HG03045 (cell line): Measurements from ENCODE around the gene IP6K3.

Experiments used
- ATAC-seq: cut with Tn5 transposase; IDR thresholded peaks from one replicate; pipeline ENCODE4 v1.9.1; 2021; ENCODE audit warnings: mild to moderate bottlenecking, moderate library complexity; ENCODE audit not compliant: unreplicated experiment

The IP6K3 gene

DNA sequence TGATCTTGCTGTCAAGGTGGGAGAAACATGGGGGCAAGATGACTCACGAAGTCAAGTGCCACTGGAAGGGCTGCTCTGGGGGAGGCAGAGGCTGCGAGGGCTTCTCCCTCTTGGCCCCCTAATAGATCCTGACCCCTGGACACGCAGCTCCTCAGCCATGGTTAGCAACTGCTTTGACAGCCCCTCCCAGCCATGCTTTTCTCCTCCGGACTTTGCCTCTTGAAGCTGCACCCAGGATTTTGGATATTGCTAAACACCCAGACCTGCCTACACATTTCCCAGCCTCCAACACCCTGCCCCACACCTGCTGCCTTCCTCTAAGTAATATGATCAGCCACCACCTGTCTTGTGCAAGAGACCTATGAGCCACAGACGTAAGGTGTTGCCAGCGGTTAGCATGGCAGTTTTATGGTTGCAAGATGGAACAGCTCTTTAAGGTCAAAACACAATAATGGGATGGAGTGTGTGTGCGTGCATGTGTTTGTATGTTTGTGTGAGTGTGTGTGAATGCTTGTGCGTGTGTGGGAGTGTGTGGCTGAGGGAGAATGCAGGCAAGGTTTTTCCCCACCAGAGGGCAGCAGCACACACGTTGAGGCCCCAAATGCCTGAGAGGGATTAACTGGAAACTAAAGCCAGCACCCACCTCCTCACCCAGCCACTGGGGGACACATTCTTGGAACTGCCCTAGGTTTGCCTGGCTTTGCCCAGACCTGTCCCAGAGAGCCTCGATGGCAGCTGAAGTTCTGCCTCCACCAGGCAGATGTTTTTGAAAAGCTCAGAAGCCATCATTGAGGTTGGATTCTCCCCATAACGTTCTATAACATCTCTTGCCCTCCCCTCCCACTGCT lies 2.5 kb downstream of the IP6K3 start:
- no peak for ATAC-seq

DNA sequence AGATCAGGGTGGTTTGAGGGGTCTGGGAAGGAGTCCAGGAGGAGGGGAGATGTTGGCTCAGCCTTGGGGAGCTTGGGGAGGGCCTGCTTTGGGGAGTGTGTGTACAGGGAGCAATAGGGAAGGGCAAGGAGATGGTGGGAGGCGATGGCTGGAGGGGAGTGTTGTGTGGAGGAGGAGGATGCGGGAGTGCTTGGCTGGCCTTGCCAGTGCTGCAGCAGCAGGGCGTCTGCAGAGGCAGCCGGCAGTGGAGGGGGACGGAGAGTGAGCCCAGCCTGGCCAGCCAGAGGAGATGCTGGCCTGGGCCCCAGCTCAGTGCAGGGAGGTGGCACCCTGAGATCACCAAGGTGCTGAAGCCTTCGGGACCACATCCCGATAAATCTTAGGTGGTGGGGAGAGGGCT lies 3.9 kb downstream of the IP6K3 start:
- ATAC-seq = no peak

DNA sequence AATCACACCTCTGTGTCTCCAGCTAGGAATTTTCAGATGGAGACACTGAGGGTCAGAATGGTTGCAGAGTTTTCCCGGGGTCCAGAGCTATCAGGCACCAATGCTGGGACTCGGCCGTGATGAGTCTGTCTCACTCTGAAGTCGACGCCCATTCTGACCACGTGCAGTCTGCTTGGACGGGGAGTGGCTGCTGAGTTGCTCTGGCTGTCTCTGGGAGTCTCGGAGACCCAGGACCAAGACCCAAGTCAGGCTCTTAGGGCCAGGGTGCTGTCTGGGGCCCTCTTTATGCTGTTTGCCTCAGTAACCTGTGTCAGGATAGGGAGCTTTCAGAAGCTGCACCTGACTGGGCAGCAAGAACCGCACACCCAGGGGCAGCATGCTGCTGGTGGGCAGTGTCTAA lies 4.6 kb downstream of the IP6K3 start:
- ATAC-seq = no peak

DNA sequence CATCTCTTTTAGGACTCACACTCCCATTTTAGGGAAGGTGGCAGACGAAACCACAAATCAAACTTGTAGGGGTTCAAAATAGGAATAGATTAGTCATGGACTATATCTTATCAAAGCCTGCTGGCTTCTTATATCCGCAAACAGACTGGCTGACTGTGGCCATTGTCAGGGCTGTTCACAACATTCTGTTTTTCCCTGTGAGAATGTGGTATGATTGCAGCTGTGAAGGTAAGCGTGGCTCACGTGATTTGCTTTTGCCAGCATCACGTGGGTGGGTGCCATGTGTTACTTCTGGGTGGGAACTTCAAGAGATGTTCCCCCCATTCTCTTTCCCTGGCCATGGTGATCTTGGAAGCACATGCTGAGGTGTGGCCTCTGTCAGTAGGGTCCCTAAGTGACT lies 5.9 kb downstream of the IP6K3 start:
- no peak for ATAC-seq

DNA sequence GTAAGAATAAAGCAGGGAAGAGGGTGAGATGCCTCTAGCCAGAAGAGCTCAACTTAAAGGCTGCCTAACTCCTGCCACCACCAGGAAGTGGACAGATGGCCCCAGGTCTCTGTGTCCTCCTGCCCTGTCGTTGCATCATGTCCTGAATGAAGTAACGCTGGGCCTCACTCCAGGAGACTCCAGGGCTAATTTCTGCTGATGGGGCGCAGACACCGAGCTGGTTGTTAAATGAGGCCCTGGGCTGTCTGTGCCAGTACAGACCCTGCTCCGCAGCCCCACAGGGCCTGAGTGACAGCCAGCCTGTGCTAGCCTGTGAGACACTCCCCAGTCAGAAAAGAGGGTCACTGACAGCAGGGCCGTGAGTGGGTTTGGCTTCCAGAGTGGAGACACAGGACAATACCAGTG lies 6.5 kb downstream of the IP6K3 start:
- no peak for ATAC-seq

DNA sequence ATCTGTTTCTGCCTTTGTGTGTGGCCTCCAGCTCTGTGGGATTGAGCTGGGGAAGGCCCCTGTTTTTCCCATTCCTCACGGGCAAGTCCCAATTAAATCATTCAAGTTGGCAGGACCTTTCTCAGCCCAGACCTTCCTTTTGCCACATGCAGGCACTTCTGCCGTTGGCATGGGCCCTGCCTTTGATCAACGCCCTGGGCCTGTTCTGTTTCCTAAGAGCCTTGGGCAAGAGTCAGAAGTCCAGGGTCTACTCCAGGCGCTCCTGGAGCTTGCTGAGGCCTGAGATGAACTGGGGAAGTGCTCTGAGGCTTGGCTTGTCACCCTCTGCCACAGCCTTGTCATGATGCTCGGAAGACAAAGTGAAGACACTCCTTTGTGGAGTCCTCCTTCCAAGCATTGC lies 7.1 kb downstream of the IP6K3 start:
- ATAC-seq = no peak

DNA sequence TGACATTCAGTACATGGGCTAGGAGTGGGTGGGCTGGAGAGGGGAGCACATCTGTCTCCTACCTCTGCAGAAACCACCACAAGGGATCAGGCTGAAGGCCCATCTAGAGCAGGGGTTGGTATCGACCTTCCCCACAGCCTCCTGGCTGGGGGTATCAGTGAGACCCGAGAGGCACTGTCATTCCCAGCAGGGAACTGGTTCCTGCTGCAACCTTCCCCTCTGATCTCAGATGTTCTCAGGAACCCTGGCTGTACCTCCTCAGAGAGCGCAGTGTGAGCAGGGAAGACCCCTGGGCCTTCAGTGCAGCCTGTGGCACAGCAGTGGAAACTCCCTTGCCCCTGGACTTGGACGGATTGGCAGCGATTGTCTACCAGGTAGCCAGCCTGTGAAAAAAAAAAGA lies 7.8 kb downstream of the IP6K3 start:
- no peak for ATAC-seq

DNA sequence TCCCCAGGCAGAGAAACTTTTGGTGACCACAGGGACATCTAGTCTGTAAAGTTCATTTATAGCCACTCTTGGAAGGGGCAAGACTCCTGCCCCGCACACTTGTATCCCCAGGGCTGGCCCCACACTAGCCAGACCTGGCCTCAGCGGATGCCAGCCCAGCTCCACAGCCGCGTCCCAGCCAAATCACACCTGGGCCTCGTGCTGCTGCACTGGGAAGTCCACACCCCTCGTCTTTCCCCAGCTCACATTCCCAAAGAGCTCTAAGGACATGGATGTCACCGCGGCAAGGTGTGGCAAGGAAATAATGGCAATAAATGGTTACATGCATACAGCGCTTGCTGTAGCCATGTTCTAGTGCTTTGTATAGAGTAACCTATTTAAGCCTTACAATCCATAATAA lies 8.6 kb downstream of the IP6K3 start:
- no peak for ATAC-seq

DNA sequence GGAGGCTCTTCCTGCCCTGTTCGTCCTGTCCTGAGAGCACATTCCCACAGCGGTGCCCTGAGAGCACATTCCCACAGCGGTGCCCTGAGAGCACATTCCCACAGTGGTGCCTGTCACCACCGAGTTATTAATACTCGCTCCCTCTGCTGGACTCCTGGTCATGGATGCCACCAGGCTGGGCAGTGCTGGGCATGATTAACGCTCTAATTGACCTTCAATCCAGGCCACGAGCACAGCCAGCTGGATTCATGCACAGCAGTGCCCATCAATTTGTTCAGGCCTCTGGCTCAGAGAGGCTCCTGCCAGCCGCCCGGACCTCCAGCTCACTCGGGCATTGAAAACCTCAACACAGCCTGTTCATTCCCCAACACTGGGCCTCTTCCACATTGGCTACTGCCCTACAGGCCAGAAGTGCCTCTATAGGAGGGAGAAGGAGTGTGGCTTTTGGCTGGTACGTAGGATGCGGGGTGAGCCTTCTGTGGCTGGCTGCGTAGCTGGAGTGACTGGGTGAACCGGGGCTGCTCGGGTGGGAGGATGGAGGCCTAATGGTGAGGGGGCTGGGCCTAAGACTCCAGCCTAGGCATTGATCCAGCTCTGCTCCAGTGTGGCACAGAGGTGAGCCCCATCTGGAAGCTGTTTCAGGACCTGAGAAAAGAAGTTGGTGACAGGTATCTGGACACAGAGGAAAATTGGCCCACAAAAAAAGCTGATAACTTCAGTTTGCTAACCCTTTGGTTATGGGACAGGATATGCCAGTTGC lies 9.3 kb downstream of the IP6K3 start:
- no peak for ATAC-seq

DNA sequence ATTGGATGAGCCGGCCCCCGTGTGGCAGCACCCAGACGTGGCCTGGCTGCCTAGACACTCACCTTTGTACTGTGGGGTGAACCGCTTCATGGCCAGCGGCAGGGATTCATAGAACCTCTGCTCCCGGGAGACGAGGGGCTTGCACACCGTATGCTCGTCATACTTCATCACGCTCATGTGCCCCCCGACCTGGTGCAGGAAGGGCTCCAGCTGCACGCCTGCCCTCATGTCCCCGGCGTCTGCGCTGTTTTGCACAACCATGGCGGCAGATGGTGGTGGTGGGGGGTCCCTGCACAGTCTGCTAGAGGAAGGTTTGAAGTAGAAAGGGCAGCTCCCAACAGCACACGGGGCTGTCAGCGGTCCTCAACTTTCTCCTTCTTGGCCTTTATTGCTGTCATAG lies 11.5 kb downstream of the IP6K3 start:
- ATAC-seq = no peak

DNA sequence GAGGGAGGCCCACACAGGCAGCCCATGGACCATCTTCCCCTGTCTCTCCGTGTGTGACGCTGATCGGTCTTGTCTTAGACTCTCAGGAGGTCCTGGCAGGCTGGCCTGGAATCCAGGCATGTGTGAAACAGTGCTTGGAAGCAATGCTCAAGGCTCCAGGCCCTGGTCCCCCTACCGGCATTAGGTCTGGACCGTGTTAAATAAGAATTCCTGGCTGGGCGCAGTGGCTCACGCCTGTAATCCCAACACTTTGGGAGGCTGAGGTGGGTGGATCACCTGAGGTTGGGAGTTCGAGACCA lies 13.0 kb downstream of the IP6K3 start:
- ATAC-seq = no peak

DNA sequence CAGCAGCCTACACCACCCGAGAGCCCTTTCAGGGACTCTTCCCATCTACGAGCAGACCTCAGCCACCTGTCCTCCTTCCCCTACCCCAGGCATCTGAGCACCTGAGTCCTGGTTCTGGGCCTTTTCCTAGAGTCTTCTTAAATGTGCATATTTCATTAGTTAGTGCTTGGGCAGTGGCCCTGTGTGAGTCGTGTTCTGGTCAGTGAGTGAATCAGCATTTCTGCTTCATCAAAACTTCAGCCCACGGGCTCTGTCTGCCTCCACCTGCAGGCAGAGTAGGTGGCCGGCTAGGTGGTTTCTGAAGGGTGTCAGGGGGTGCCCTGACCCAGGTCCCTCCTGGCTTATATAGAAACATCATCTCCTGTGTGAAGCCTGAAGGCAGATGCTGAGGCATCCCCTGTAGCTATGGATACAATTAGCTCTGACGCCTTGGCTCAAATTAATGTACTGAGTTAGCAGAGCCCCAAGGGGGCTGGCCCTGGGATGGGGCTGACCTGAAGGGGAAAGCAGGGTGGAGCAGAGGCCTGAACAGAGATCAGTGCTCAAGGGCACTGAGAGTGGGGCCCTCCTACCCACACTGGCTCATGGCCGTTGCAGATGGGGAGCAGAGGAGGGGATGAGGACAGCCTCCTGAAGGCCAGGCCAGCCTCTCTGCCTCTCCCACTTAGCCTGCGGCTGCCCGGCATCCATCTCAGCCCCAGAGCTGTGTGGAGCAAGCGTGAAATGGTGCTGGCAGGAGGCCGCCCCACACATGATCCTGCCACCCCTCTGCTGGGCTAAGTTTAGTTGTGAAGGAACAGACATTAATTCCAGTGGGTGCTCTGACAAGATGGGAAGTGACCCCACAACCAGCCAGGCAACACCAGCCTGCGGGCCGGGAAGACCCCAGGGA lies 13.6 kb downstream of the IP6K3 start:
- ATAC-seq = no peak

DNA sequence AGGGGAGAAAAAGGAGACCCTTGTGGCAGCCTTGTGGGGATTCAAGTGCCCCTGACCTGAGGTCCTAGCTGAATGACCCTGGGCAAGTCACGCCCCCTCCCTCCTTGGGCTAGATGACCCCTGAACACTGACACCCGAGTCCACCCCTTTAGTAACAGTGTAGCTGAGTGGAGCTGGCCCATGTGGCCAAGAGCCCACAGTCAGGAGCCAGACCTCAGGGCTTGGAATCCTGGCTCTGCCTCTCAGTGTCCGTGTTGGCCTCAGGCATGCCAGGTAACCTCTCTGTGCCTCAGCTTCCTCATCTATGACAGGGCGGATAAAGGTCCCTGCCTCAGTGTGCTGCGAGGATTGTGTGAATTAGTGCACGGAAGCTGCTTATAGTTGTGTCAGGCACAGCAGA lies 14.3 kb downstream of the IP6K3 start:
- no peak for ATAC-seq

DNA sequence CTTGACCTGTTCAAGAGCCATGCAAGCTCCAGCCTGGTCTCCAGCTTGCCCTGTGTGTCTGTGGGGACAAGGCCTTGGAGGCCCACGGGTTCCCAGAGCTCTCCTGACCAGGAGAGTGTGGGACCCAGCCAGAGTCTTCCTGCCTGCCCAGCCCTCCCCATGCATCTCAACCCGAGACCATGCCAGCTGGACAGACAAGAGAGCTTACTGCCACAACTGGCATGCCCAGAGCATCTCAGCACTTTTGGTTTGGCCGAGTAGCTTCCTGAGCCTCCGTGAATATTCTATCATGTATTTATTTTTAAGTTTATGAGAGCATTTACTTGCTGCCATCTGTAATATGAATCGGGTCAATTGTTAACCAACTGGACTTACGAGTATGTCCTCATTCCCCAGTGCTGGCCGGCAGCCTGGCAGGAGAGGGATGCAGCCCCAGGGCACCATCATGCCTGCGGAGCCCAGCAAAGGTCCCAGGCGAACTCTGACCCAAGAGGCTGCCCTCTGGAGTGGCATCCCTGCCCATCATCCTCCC lies 14.9 kb downstream of the IP6K3 start:
- no peak for ATAC-seq

DNA sequence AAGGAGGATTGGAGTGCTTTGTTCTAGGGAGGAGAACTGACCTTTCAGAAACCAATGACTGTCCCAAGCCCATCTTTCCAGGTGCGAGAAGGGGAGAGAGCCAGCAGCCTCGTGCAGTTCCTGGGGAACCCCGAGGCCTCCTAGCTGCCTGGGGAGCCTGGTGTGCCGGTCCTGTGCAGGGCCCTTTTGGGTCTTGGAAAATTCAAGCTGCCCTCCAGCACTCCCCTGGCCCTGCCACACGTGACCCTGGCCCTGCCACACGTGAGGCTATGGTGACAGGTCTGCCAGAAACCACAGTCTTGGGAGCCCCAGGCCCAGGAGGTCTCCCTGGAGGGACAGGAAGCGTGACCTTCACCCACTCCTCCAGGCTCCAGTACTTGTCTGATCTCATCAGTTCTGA lies 15.7 kb downstream of the IP6K3 start:
- ATAC-seq = no peak

DNA sequence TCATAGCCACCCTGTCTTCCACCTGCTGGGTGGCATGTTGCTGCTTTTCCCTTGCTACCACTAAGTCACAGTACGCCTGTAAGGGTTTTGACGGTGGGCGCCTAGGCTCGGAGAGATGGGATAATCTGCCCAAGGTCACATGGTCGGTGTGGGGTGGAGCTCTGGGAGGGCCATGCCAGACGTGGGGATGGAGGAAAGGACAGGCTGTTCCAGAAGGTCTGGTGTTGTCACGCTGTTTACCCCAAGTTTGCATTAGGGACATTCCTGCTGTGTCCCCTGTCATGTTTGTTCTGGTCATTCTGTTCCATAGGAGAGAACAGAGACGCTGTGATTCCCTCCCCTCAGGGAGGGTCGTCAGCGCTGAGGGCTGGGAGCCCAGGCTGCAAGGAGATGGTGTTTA lies 16.1 kb downstream of the IP6K3 start:
- no peak for ATAC-seq

DNA sequence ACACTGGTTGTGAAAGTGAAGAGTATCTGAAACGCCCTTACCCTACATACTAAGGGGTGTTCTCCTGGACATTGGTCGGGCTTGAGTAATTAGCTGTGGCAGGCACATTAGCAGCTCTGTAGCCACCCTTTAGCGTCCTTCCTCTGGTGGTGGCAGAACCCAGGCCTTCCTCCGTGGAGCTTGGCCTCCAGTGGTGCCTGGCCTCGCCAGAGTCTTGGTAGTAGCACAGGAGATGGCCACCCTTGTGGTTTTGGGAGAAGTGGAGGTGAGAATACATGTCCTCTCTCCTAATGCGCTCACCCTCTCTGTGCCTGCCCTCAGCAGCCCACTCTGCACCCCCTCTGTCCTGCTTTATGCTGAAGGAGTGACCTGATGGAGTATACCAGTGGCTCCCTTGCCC lies 17.6 kb downstream of the IP6K3 start:
- ATAC-seq = no peak

DNA sequence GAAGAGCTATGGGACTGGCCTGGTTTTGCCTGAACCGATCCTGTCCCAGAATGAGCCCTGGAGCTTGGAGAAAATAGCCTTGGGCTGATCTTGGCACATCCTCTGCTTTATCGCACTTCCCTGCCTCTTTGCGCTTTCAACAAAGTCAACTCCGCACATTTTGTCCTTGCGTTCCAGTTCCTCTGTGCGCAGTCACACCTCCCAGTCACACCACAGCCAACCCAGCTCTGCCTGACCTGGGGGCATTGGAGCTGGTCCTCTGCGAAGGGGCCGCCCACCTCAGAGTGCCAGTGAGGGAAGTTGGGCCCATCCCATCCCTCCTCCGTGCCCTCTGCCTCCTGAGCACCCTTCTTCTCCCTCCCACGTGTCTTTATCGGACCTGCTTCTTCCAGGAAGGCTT lies 18.3 kb downstream of the IP6K3 start:
- ATAC-seq = no peak

DNA sequence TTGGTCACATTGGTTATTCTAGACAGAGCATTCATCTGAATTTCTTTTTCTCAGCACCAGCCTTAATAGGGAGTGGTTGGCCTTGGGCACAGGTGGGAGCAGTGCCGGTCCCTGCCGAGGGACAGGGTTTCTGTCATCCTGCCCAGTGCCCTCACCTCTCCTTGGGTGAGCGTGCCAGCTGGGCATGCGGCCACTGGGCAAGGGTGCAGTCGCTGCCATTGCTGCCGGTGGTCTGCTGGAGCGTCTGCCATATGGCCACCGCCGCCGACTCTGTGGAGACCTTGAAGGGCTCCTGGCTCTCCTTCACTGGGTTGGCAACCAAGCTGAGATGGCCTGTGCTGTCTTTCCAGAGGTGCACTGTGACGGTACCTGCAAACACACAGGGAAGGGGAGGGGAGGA lies 18.8 kb downstream of the IP6K3 start:
- no peak for ATAC-seq

DNA sequence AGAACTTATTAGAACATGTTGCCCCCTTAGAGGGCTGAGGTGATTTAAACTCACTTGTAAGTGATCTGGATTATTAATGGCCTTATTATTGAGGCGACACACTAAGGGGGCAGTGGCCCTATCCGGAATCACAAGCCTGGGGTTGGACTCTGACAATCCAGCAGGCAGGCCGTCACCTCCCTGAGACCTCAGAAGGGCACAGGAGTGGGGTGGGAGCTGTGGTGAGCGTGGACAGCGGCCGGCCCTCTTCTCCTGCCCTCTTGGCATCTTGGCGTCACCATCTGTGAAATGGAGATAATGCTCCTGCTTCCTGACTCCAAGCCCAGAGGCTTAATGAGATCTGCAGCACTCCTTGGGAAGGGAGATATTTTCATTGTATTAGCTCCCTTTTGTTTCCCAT lies 19.6 kb downstream of the IP6K3 start:
- ATAC-seq = no peak

DNA sequence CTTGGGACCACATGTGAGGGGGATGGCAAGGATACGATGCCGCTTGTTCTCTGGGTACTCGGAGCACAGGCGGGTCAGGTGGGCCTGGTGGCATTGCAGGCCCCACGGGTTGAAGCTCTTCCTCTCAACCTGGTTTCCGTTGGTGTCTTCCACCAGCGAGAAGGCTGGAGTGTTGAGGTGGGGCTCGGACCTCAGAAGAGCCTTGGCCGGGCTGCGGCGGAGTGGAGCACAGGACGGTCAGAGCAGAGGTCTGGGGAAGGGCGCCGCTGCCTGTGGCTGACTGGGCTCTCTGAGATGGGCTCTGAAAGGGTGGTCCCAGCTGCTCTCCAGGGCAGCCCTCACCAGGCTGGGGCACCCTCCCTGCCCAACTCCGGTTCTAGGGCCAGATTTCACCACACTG lies 20.0 kb downstream of the IP6K3 start:
- ATAC-seq = no peak
